CD4-positive, alpha-beta T cell (primary cell): Measurements from ENCODE around the gene STK32B. TPM values are rescaled to one million over a fixed set of nuclear protein-coding genes. Genes with fewer than 3 reads are reported as not detected.

Experiments used
- ATAC-seq: fragments of 200-7000 bp; cut with Tn5 transposase; one replicate; pipeline ENCODE4 v1.10.0; 2022; ENCODE audit warnings: mild to moderate bottlenecking; ENCODE audit not compliant: poor library complexity
- CTCF ChIA-PET: fragments of 350-600 bp; sonication (Branson Sonifier 250); formaldehyde crosslinking; loops from one replicate; lab custom pipeline; 2021; ENCODE audit warnings: antibody characterized with exemption, inconsistent platforms; lab: Charles Lee
- POLR2A ChIA-PET: fragments of 350-600 bp; sonication (Branson Sonifier 250); formaldehyde crosslinking; loops from one replicate; lab custom pipeline; 2021; ENCODE audit warnings: antibody characterized with exemption, inconsistent platforms; lab: Charles Lee
- DNase-seq, 14 experiments: peaks; one replicate each; pipeline ENCODE4 v3.0.0-alpha.2; 2013 to 2020; ENCODE audit warnings: mixed read lengths in 2 of 14
- H3K27ac ChIP-seq, 2 donors: one replicate each; pipeline versions ENCODE4 v1.5.1 to v1.7.0; 2013; ENCODE audit warnings: low read length in 2 of 2, low read depth in 1 of 2, mild to moderate bottlenecking in 1 of 2
- H3K27me3 ChIP-seq, 2 experiments: 1 replicate in 1 of 2; 2 replicates in 1 of 2; pipeline versions ENCODE4 v1.6.1 to v1.7.0; 2013; ENCODE audit warnings: low read length in 2 of 2, control low read depth in 1 of 2, mild to moderate bottlenecking in 1 of 2, moderate library complexity in 1 of 2; ENCODE audit not compliant: insufficient read depth in 2 of 2, control insufficient read depth in 1 of 2
- H3K36me3 ChIP-seq: one replicate; pipeline ENCODE4 v1.6.1; 2013; ENCODE audit warnings: low read length, control low read depth; ENCODE audit not compliant: insufficient read depth
- H3K4me1 ChIP-seq: one replicate; pipeline ENCODE4 v1.6.1; 2013; ENCODE audit warnings: low read length, control low read depth; ENCODE audit not compliant: insufficient read depth
- H3K4me3 ChIP-seq: one replicate; pipeline ENCODE4 v1.5.1; 2013; ENCODE audit warnings: mild to moderate bottlenecking, low read length, moderate library complexity
- H3K9me3 ChIP-seq, 2 experiments: 1 replicate in 1 of 2; 2 replicates in 1 of 2; pipeline versions ENCODE4 v1.6.1 to v1.7.0; 2013; ENCODE audit warnings: low read length in 2 of 2, mild to moderate bottlenecking in 2 of 2, control low read depth in 1 of 2, moderate library complexity in 1 of 2; ENCODE audit not compliant: control insufficient read depth in 1 of 2, insufficient read depth in 1 of 2
- H3K27ac Mint-ChIP-seq: one replicate; pipeline ENCODE4 v1.8.0; 2020; ENCODE audit warnings: mixed read lengths
- H3K27me3 Mint-ChIP-seq: one replicate; pipeline ENCODE4 v1.8.0; 2021; ENCODE audit warnings: mixed read lengths
- H3K36me3 Mint-ChIP-seq: one replicate; pipeline ENCODE4 v1.8.0; 2021; ENCODE audit warnings: low read depth, mixed read lengths
- H3K4me1 Mint-ChIP-seq: one replicate; pipeline ENCODE4 v1.8.0; 2021; ENCODE audit warnings: low read depth, mixed read lengths
- H3K4me3 Mint-ChIP-seq: one replicate; pipeline ENCODE4 v1.8.0; 2020; ENCODE audit warnings: mild to moderate bottlenecking, mixed read lengths
- H3K9me3 Mint-ChIP-seq: one replicate; pipeline ENCODE4 v1.8.0; 2020; ENCODE audit warnings: mixed read lengths
- CTCF ChIP-seq: fragments of 200-600 bp; IDR thresholded peaks from one replicate; pipeline ENCODE4 v1.8.0; 2022; ENCODE audit warnings: antibody characterized with exemption, mild to moderate bottlenecking
- intact Hi-C, 2 experiments: fragments of 100-400 bp; cut with DNase I in 1 of 2; cut with micrococcal nuclease in 1 of 2; formaldehyde crosslinking; loops; one replicate each; pipeline versions ENCODE4 v1.15.1 to v1.9.0; 2023 to 2025; cut with DNase I, micrococcal nuclease
- total RNA-seq, 174 experiments: library from RNA in 2 of 174; stranded (reverse) in 2 of 174; gene quantifications; one replicate each; pipeline ENCODE4 v1.2.3 and lab custom pipeline; 2021 to 2026

Gene STK32B
- total RNA-seq, 2 experiments from 2014 or later, result not detected

GRCh38 chr4:5260121-5260520 is 208.8 kb downstream of the STK32B start:
- POLR2A ChIA-PET, result no interaction called here
- Histone ChIP-seq H3K36me3 (no peaks in the 10 kb centered on the region), H3K27me3 (no peaks in the 10 kb centered on the region), H3K4me3 (no peak overlapping the region), H3K9me3 (no peaks in the 10 kb centered on the region), H3K27ac (no peak overlapping the region), H3K4me1 (no peaks in the 10 kb centered on the region)
- Mint-ChIP-seq H3K36me3 (no peaks in the 10 kb centered on the region), H3K27me3 (no peaks in the 10 kb centered on the region), H3K9me3 (no peaks in the 10 kb centered on the region), H3K4me1 (no peaks in the 10 kb centered on the region), H3K27ac (no peak overlapping the region), H3K4me3 (no peak overlapping the region)
- no peak for DNase-seq
- ATAC-seq, result no peak
- TF ChIP-seq CTCF, result no peak
- intact Hi-C loops, result no loop called here
- CTCF ChIA-PET, result no interaction called here

- Histone ChIP-seq H3K27me3 (no peaks in the 10 kb centered on the region), H3K4me1 (no peaks in the 10 kb centered on the region), H3K4me3 (no peak overlapping the region), H3K36me3 (no peaks in the 10 kb centered on the region), H3K27ac (no peak overlapping the region), H3K9me3 (no peaks in the 10 kb centered on the region)
- Mint-ChIP-seq H3K4me3 (no peak overlapping the region), H3K9me3 (no peaks in the 10 kb centered on the region), H3K4me1 (no peaks in the 10 kb centered on the region), H3K27ac (no peak overlapping the region), H3K36me3 (no peaks in the 10 kb centered on the region), H3K27me3 (no peaks in the 10 kb centered on the region)
- intact Hi-C loops, result no loop called here
- POLR2A ChIA-PET, result no interaction called here
- no peak for TF ChIP-seq CTCF
- ATAC-seq, result no peak
- no peak for DNase-seq
- CTCF ChIA-PET, result no interaction called here
Measured at GRCh38 chr4:5261866-5262265, 210.6 kb downstream of the STK32B start.

GRCh38 chr4:5266991-5267390 is 215.7 kb downstream of the STK32B start:
- CTCF ChIA-PET, result no interaction called here

More at GRCh38 chr4:5266991-5267390, 215.7 kb downstream of the STK32B start:
- ATAC-seq (no peak), DNase-seq (no peak)
- POLR2A ChIA-PET, result no interaction called here
- Mint-ChIP-seq H3K27me3 (no peaks in the 10 kb centered on the region), H3K4me1 (no peaks in the 10 kb centered on the region), H3K36me3 (no peaks in the 10 kb centered on the region), H3K9me3 (no peaks in the 10 kb centered on the region), H3K27ac (no peak overlapping the region), H3K4me3 (no peak overlapping the region)
- Histone ChIP-seq H3K4me3 (no peak overlapping the region), H3K36me3 (no peaks in the 10 kb centered on the region), H3K27me3 (no peaks in the 10 kb centered on the region), H3K27ac (no peak overlapping the region), H3K9me3 (no peaks in the 10 kb centered on the region), H3K4me1 (no peaks in the 10 kb centered on the region)
- intact Hi-C loops, result no loop called here
- no peak for TF ChIP-seq CTCF
